ENCODE results near the gene PSPH. TPM values are rescaled to one million over a fixed set of nuclear protein-coding genes. Genes with fewer than 3 reads are reported as not detected.

The PSPH gene
- total and polyA plus RNA-seq, 4 donors, result 5.5 to 35.9 (median 9.0) TPM

- H3K9ac ChIP-seq (ENCODE audit: low read depth in 1 of 2, low read length in 2 of 2), result no peak overlapping the region
- DNase-seq (ENCODE audit: low spot score), result no peak
Measured at GRCh38 chr7:56083150-56083785, 32.0 kb upstream of the PSPH start.

More at GRCh38 chr7:56083150-56083785, 32.0 kb upstream of the PSPH start:
- no peaks in the 10 kb centered on the region for H3K27me3 ChIP-seq (ENCODE audit: control insufficient read depth in 4 of 4, insufficient read depth in 4 of 4, low read length in 3 of 4)
- H3K9me3 ChIP-seq (ENCODE audit: control insufficient read depth in 4 of 4, low read length in 3 of 4), result no peaks in the 10 kb centered on the region
- peaks cover 0 to 7% (median 4%) of the 10 kb centered on the region in 4 donors for H3K36me3 ChIP-seq (ENCODE audit: control insufficient read depth in 4 of 4, insufficient read depth in 3 of 4, low read depth in 1 of 4, low read length in 3 of 4)
- no peak overlapping the region for H3K4me3 ChIP-seq (ENCODE audit: low read depth in 1 of 3, low read length in 3 of 3)
- peaks cover 0 to 23% (median 20%) of the 10 kb centered on the region in 4 donors for H3K4me1 ChIP-seq (ENCODE audit: control insufficient read depth in 4 of 4, insufficient read depth in 4 of 4, low read length in 3 of 4)
- no peak overlapping the region for H3K27ac ChIP-seq (ENCODE audit: low read depth in 1 of 2, low read length in 2 of 2)
- TF ChIP-seq GABPA (IDR thresholded peaks at IDR 0.05 in 1 of 2, conservative IDR thresholded peaks at IDR 0.05 in 1 of 2) (no peak), YY1 (IDR thresholded peaks at IDR 0.05) (no peak), SP1 (IDR thresholded peaks at IDR 0.05) (no peak), FOXA2 (IDR thresholded peaks at IDR 0.05) (no peak), EGR1 (IDR thresholded peaks at IDR 0.05; ENCODE audit: low read depth in 2 of 2) (no peak), NR2F2 (IDR thresholded peaks at IDR 0.05) (no peak), ATF3 (IDR thresholded peaks at IDR 0.05) (no peak), FOXA1 (IDR thresholded peaks at IDR 0.05) (no peak), ZBTB33 (IDR thresholded peaks at IDR 0.05) (no peak), JUND (IDR thresholded peaks at IDR 0.05) (no peak), RAD21 (IDR thresholded peaks at IDR 0.05) (no peak), REST (IDR thresholded peaks at IDR 0.05) (no peak), CTCF (IDR thresholded peaks at IDR 0.05; ENCODE audit: low read depth, low read length, missing input control) (no peak), MAX (IDR thresholded peaks at IDR 0.05) (no peak), TAF1 (conservative IDR thresholded peaks at IDR 0.05) (no peak), RXRA (IDR thresholded peaks at IDR 0.05) (no peak), HNF4A (conservative IDR thresholded peaks at IDR 0.05) (no peak), HNF4G (IDR thresholded peaks at IDR 0.05) (no peak)
- 46% methylated on average over 13 of the region's 13 CpGs for WGBS

Data from liver (tissue), 9 donors.